Loucy (cell line): ENCODE measurements around the gene ARHGAP5.

ENCODE experiments used
- CTCF ChIP-seq: fragments of 200-600 bp; sonication (generic); conservative IDR thresholded peaks from 2 replicates; pipeline ENCODE4 v1.5.1; 2014; ENCODE audit warnings: mild to moderate bottlenecking, antibody characterized with exemption, low read length
- EZH2phosphoT487 ChIP-seq: fragments of 200-600 bp; IDR thresholded peaks from 2 replicates; pipeline ENCODE4 v1.6.1; 2018; ENCODE audit warnings: antibody characterized with exemption, mild to moderate bottlenecking, moderate library complexity, borderline replicate concordance

GRCh38 chr14:32136027-32136825 lies 59.1 kb downstream of the ARHGAP5 start:
- TF ChIP-seq CTCF (no peak), EZH2phosphoT487 (no peak)
